NCI-H524 treated with DMSO at 0.1 percent for 48 hours (cell line): ENCODE measurements around the gene STARD5.
"Not testable (repeated sequence)": the region's sequence is repeated elsewhere in the genome, so short reads cannot be mapped to it uniquely, and the experiment has no call there.

ENCODE experiments used
- DNase-seq: peaks from one replicate; lab custom pipeline; 2025; lab: John Stamatoyannopoulos, UW

Gene STARD5

GRCh38 chr15:81323944-81324881 is at the start of gene STARD5:
STARD5 (minus strand) TSS chr15:81324141; CDS start chr15:81324099, 42 bp downstream.
- peak; percentile 63 for DNase-seq

GRCh38 chr15:81373176-81373575 is 49.2 kb upstream of the STARD5 start:
- DNase-seq: no peak

GRCh38 chr15:81372575-81372974 is 48.6 kb upstream of the STARD5 start:
- no peak for DNase-seq

GRCh38 chr15:81363718-81364500 is 40.0 kb upstream of the STARD5 start:
- no peak for DNase-seq

GRCh38 chr15:81363276-81363675 is 39.3 kb upstream of the STARD5 start:
- DNase-seq: no peak

GRCh38 chr15:81362790-81363189 is 38.8 kb upstream of the STARD5 start:
- DNase-seq: no peak

- DNase-seq: no peak
Measured at GRCh38 chr15:81361891-81362290, 38.0 kb upstream of the STARD5 start.

- DNase-seq: no peak
Measured at GRCh38 chr15:81360491-81360890, 36.5 kb upstream of the STARD5 start.

GRCh38 chr15:81358248-81358647 is 34.3 kb upstream of the STARD5 start:
- no peak for DNase-seq

GRCh38 chr15:81357180-81357686 is 33.3 kb upstream of the STARD5 start:
- DNase-seq: no peak

GRCh38 chr15:81356252-81356651 is 32.3 kb upstream of the STARD5 start:
- DNase-seq: no peak

GRCh38 chr15:81351651-81352050 is 27.7 kb upstream of the STARD5 start:
- no peak for DNase-seq

GRCh38 chr15:81349271-81349670 is 25.3 kb upstream of the STARD5 start:
- no peak for DNase-seq

- not testable (repeated sequence) for DNase-seq
Measured at GRCh38 chr15:81348691-81349090, 24.8 kb upstream of the STARD5 start.

GRCh38 chr15:81347910-81348309 is 24.0 kb upstream of the STARD5 start:
- no peak for DNase-seq

GRCh38 chr15:81346611-81347010 is 22.7 kb upstream of the STARD5 start:
- DNase-seq: peak; percentile 28

- DNase-seq: no peak
Measured at GRCh38 chr15:81343371-81343770, 19.4 kb upstream of the STARD5 start.

GRCh38 chr15:81341351-81341750 is 17.4 kb upstream of the STARD5 start:
- DNase-seq: no peak

- DNase-seq: no peak
Measured at GRCh38 chr15:81339851-81340250, 15.9 kb upstream of the STARD5 start.

- DNase-seq: no peak
Measured at GRCh38 chr15:81339321-81339720, 15.4 kb upstream of the STARD5 start.

GRCh38 chr15:81338170-81339007 is 14.4 kb upstream of the STARD5 start:
- DNase-seq: no peak

- DNase-seq: no peak
Measured at GRCh38 chr15:81337713-81338157, 13.8 kb upstream of the STARD5 start.
